HG02623 (cell line): ENCODE results near the gene CHD2.

Source experiments
- ATAC-seq: cut with Tn5 transposase; IDR thresholded peaks from one replicate; pipeline ENCODE4 v1.9.1; 2021; ENCODE audit warnings: moderate library complexity; ENCODE audit not compliant: unreplicated experiment

CHD2 gene

DNA sequence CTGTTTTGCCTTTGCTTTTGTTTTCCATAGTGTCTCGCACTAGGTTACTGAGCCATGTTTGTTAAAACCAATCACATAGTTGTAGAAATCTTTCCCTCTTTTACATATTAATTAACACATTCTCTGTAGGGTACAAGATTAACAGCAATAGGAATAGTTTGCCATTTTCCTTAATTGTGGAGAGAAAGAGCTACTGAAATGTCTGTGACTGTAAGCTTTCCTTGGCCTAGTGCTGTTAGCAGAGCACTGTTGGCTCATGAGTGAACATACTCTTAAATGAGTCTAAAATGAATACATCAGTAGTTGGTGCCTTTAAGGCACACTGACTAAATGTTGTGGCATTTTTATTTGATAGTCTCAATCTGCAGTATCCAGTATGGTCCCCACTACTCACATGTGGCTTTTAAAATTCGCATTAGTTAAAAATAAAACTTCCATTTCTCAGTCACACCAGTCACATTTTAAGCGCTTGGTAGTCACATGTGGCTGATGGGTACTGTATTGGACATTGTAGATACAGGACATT, 28.2 kb downstream of the CHD2 start:
- ATAC-seq = no peak

DNA sequence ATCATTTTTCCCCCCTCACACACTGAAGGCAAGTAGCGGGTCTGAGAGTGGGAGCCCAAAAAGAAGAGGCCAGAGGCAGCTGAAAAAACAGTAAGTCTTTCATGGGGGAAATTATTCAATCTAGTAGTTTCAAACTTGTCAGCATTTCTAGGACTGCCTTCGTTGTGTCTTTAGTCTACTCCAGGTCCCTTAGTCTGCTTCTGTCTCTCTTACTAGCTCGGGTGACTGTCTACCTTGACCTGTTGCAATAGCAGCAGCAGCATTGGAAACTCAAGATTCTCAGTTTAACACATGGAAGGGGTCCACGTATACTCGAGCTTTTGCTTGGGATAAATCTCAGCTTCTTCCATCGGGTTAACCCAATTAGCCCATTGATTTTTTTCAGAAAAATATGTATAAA, 28.9 kb downstream of the CHD2 start:
- ATAC-seq = no peak

DNA sequence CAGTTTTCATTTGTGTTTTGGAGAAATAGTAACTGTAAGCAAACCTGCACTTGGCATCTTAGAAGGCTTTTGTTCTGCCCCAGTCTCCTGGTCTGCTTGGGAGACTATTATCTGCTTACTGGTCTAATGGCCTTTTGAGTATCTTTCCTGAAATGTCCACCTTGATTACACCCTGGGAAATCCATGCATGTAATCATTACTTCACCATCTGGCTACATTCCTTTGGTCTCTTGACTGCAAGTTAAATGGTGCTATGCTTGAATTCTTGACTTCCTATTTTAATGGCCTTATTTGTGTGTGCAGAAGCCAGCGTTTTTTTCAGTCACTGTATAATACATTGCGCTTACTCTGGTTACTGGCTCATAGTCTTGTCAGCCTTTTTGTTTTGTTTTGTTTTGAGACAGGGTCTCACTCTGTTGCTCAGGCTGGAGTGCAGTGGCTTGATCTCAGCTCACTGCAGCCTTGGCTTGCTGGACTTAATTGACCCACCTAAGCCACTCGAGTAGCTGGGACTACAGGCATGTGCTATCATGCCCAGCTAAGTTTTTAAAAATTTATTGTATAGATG, 30.0 kb downstream of the CHD2 start:
- no peak for ATAC-seq

DNA sequence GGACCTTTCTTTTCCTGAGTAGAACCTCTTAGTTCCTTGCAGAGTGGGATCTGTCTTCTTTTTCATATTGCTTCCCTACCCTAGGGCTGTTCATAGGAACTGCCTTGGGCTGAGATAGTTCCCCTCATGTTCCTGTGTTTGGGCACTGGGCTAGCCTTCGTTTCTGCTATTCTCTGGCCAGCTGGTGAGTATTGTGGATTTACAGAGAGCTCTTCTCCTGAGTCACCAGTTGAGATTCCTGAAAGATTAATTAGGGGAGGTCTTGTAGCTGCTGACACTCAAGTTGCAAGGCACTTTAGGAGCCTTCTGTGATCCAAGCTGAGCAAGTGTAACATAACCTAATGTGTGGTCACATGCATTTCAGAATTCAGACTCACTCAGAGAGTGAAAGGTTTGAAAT, 30.7 kb downstream of the CHD2 start:
- no peak for ATAC-seq

DNA sequence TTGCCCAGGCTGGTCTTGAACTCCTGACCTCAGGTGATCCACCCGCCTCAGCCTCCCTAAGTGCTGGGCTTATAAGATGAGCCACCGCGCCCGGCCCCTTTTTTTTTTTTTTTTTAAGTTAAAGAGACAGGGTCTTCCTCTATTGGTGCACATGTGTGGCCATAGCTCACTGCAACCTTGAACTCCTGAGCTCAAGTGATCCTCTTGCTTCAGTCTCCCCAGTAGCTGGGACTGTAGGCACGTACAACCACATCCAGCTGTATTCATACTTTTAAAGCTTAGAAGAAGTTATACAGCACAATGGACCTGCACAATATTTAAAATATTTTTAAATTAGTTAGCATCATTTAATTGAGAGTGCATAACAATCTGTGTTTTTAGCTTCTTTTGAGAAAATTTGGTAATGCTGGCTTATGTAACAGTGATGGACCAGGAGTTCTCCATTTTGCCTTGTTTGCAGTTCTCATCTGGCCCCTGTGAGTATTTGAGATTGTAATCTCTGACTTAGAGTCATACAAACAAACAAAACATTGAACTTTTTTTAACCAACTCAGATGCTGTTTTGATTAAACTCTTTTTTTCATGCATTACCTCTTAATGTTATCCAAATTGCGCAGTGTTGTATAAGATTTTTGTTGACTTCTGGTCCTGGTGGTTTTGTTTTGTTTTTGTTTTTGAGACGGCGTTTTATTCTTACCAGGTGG, 33.0 kb downstream of the CHD2 start:
- no peak for ATAC-seq

DNA sequence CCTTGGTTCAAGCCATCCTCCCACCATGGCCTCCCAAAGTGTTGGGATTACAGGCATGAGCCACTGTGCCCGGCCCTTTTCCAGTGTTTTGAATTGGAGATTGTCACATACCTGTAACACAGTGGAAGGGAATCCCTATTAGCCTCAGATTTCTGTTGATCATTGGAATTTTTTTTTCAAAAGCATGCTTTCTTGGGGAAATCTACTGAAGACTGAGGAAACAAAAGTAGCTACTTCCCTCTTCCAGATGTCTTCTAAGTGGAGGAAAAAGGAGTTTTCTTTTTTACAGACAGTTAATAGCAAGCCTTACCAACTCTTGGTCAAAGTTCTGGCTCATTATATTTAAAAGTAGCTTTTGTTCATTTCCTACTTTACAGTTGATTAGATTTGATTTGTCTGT, 33.7 kb downstream of the CHD2 start:
- no peak for ATAC-seq

DNA sequence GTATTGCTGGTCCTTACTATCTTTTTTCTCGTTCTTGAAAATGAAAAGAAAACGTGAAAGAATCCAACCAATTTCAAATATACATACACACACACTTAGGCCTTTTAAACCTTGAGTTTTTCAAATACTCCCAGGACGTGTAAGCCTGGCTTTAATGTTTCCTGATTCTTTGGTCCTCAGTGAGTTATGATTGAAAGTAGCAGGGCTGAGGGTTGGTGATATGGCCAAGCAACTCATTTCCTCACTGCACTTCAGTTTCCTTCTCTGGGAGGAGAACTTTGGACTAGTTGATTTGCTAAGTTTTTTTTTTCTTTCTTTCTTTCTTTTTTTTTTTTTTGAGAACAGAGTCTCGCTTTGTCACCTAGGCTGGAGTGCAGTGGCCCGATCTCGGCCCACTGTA, 34.6 kb downstream of the CHD2 start:
- no peak for ATAC-seq

DNA sequence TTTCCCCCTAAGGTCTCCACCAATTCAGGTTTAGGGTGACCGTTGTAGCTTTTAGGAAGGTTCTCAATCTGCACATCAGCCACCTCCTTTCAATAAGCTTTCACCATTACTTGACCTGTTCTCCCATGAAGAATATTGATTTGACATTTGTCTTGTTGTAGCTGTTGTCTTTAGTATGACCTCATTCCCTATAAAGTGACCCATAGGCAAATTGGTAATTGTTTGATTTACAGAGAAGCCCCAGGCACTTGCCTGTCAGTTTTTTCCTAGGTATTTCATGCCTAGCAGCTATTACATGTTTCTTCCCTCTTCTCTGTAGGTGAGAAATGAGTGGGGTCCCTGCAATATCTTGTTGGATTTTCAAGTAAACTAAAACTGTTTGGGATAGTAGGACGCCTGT, 36.0 kb downstream of the CHD2 start:
- ATAC-seq = no peak

DNA sequence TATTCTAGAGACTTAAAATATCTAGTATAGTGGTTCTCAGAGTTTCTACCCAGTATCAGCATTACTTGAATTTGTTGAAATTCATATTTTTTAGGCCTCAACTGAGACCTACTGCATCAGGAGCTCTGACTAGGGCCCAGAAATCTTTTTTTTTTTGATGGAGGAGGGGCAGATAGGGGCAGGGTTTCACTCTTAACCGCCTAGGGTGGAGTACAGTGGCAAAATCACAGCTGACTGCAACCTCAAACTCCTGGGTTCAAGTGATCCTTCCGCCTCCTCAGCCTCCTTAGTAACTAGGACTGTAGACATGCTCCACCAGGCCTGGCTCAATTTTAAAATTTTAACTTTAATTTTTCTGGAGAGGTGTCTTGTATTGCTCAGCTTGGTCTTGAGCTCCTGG, 36.6 kb downstream of the CHD2 start:
- ATAC-seq = no peak

DNA sequence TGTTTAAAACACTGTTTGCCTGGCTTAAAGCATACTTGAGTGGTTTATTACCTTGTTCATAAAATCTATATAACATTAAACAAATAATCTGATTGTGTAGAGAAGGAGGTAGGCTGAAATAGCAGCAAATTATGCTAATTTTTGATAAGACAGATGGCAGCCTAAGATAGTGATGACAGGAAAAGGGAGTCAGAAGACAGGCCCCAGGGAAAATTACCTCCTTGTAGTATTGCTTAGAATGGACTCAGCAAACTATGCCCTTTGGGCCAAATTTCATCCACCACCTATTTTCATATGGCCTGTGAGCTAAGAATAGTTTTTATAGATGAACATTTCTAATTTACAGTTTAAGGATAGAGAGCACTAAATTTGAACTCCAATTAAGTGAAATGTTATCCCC, 37.8 kb downstream of the CHD2 start:
- ATAC-seq = no peak

DNA sequence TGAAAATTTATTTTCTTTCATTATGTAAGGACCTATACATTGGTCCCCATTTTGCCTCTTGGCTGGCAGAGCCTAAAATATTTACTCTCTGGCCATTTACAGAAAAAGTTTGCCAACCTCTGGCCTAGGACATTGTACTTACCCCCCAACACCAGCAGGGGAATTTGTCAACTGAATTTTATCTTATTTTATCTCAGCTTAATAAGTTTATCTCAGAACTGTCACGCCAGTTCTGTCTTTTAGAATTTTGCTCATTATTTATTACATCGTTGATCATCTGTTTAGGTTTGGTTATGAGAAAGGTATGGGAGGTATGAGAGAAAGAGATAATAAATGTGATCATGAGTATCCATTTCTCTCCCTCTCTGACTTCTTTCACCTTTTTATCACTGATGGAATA, 38.3 kb downstream of the CHD2 start:
- ATAC-seq = no peak

DNA sequence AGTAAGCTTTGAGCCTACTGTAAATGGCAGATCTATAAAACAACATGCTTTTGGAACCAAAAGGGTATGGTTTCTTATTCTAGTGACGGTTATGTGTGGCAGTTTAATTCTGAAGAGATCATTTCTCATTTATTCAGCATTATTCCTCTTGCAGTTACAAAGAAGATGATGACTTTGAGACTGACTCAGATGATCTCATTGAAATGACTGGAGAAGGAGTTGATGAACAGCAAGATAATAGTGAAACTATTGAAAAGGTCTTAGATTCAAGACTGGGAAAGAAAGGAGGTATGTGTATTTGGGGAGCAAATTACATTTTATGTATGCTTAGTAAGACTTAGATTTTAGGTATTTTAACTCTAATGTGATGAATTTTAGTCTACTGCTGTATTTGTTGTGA, 41.5 kb downstream of the CHD2 start:
- no peak for ATAC-seq

DNA sequence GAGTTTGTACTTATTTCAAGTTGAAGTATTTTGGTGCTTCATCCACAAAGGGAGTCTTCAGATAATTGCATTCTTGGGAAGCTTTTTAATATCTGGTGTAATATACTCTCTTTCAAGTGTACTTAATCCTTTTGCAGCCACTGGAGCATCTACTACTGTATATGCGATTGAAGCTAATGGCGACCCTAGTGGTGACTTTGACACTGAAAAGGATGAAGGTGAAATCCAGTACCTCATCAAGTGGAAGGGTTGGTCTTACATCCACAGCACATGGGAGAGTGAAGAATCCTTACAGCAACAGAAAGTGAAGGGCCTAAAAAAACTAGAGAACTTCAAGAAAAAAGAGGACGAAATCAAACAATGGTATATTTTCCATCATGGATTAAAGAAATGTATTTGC, 42.6 kb downstream of the CHD2 start:
- ATAC-seq = no peak

DNA sequence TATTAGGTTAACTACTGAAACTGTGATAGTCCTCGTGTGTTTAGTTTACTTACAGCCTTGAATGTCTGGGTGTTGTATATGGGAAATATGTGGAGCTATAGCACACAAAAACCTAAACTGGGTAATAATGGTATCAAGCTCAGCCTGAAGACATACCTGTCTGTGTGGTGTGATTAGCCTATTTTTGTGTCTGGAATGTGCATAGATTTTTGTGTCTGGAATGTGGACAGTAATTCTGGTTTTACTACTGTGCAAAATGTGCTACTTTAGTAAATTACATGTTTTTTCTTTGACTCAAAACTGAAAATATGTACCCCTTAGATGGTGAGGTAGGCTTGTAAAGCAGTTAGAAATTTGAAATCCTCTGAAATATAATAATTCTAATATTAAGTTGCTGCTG, 43.5 kb downstream of the CHD2 start:
- no peak for ATAC-seq

DNA sequence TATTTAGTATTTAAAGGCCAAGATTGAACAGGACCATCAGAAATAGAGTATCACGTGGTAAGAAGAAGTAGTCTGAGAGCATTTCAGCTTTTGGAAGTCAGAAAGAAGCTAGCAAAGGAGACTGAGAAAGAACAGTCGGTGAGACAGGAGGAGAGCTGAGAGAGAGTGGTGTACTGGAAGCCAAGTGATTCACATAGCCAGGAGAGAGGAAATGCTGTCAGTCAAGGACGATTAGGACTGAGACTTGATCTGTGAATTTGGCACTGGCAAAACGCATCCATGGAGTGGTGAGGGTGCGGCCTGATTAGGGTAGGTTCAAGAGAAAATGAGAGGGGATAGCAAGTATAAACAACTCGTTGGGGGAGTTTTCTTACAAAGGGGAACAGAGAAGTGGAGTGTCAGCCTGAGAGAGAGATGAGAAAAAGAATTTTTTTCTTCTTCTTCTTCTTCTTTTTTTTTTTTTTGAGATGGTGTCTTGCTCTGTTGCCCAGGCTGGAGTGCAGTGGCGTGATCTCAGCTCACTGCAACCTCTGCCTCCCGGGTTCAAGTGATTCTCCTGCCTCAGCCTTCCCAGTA, 44.9 kb downstream of the CHD2 start:
- ATAC-seq = no peak

DNA sequence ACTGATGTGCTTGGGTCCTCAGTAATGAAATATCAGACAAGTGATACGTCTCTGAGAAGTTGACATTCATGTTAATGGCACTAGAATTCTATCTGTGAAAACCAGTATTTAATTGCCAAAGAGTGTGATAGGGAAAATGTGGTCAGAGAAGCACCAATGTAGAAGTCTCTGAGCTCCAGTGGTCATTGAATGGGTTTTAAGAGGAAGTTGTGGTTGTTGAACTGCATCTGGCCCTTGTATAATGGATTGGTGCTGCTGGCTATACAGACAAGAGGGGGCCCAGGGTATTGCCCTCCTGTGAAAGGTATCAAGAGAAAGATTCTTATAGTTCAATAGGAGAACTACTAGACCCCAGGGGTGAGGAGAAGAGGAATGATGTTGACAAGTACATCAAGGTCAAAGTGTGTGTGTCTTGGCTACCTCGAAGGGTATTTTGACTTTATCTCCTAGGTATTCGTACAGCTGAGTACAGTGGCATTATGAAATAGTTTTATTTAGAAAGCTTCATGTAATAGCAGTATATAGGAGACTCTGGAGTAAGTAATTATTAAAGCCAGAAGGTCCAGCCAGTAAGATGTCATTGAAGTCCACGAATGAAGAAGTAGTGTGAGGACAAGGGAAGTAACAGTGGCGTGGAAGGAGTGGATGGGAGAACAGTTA, 47.1 kb downstream of the CHD2 start:
- no peak for ATAC-seq

DNA sequence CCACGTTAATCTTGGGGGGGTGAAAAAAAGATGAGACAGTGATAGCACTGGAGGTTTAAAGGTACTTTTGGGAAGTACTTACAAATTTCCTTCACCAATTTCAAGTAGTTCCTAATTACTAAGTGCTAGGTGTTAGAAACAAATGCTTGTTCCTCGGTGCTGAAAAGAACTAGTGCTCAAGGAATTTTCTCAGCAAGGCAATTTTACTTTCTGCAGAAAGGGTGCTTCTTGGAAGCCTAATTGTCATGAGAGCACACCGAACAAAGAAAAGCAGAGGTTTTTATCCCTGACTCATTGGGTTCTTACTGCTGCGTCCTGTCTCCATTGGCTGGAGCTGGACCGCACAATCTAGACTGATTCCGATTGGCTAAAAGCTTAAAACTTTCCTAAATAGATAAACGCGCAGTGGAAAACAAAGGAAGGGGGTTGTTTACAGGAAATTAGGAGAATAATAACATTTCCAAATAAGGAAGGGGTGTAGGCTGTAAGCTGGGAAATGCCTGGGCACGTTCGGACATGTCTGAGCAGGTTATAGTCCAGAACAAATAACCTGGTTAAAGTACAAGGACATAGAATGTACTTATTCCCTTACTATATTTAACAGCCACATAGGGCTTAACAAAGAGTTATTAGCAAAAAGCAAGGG, 49.6 kb downstream of the CHD2 start:
- ATAC-seq = no peak

DNA sequence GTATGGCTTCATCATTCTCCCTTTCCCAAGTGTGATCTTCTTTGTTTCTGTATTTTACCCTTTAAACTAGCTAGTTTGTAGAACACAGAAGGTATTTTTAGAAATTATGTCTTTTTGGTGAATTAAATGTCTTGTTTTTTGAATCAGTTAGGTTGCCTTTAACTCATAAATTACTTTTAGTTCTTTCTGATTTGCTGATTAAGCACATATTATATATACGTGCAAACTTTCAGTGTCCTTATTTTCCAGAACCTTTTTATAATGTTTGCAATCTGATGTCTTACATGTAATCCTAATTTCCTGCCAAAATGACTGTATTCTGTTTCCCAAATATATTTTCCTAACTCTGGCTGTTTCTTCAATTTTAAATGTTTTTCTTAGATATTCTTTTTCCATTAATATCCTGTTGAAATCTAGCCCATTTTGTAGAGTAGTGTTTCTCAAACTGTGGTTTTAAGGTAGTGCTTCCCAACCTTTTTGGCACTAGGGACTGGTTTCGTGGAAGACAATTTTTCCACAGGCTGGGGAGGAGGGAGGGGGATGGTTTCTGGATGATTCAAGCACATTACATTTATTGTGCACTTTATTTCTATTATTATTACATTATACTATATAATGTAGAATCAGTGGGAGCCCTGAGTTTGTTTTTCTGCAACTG, 51.8 kb downstream of the CHD2 start:
- no peak for ATAC-seq

DNA sequence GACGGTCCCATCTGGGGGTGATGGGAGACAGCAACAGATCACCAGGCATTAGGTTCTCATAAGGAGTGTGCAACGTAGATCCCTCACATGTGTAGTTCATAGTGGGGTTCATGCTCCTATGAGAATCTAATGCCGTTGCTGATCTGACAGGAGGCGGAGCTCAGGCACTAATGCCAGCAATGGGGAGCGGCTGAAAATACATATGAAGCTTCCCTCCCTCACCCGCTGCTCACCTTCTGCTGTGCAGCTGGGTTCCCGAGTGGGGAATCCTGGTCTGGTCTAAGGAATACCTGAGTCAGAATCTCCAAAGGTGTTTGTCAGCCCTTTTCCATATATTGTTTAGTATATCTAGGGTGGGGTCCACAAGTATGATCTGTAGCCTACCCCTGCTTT, 52.3 kb downstream of the CHD2 start:
- ATAC-seq = no peak

DNA sequence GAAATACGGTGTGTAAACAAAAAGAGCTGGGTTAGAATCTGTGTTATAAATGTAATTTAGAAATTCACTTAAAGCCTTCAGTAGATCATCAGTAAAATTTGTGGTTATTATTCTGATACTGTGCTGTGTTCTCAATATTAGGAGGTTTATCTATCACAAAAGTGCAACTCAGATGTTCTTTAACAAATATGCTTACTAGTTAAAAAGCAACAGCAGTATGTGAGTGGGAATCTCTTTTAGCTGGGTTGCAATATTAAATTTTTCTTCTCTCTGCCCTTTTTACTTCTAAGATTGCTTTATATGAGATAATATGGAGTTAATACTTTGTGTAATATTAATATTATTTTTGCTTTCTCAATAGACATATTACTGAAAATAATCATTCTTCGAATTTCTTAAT, 53.4 kb downstream of the CHD2 start:
- ATAC-seq = no peak

DNA sequence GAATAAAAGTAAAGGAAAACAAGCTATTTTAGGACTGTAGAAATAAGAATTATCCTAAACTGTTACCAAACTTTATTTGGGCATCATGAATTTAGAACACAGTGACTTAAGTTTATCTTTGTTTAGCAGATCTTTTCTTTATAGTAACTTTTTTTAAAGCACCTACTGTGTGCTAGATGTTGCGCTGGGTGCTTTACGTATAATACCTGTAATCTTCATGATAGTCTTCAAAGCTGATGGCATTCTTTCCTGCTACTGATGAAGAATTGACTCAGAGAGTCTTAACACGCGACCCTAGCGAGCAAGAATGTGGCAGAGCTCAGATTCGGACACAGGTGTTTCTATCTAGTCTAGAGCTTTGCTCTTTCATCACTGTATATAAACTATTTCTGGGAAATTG, 53.9 kb downstream of the CHD2 start:
- ATAC-seq = no peak
